GM12874 (cell line): ENCODE results near the gene GNAO1.

Source experiments
- CTCF ChIP-seq: IDR thresholded peaks from 2 replicates; pipeline ENCODE4 v1.5.1; 2011; ENCODE audit warnings: low read depth, mild to moderate bottlenecking, control low read depth, low read length, moderate library complexity; ENCODE audit not compliant: insufficient read depth

GNAO1 gene

GRCh38 chr16:56192635-56192945 lies 1.3 kb downstream of the GNAO1 start:
- TF ChIP-seq CTCF: no peak

- TF ChIP-seq CTCF: no peak
Measured at GRCh38 chr16:56192986-56193945, 2.0 kb downstream of the GNAO1 start.

GRCh38 chr16:56193951-56194726 lies 2.9 kb downstream of the GNAO1 start:
- TF ChIP-seq CTCF: no peak

- no peak for TF ChIP-seq CTCF
Measured at GRCh38 chr16:56195151-56195550, 3.9 kb downstream of the GNAO1 start.

GRCh38 chr16:56196381-56196780 lies 5.1 kb downstream of the GNAO1 start:
- TF ChIP-seq CTCF: no peak

GRCh38 chr16:56197192-56197992 lies 6.1 kb downstream of the GNAO1 start:
- no peak for TF ChIP-seq CTCF
